SK-N-SH (cell line): ENCODE results near the gene KMT2B.

Source experiments
- CTCF ChIP-seq: fragments of 200-600 bp; sonication (generic); IDR thresholded peaks from 2 replicates; pipeline ENCODE4 v1.6.1; 2017; ENCODE audit warnings: antibody characterized with exemption, mild to moderate bottlenecking, moderate library complexity
- EP300 ChIP-seq, 2 experiments: IDR thresholded peaks; 2 replicates each; pipeline versions ENCODE4 v1.4.0 to v1.6.1; 2012; ENCODE audit warnings: borderline replicate concordance in 1 of 2, low read depth in 1 of 2, low read length in 1 of 2
- REST ChIP-seq: IDR thresholded peaks from 2 replicates; pipeline ENCODE4 v1.6.1; 2012; ENCODE audit warnings: mild to moderate bottlenecking, low read depth, low read length, moderate library complexity
- SMC3 ChIP-seq: IDR thresholded peaks from 2 replicates; pipeline ENCODE4 v1.6.1; 2012; ENCODE audit warnings: low read depth, low read length, improper control_type of control experiment
- TF ChIP-seq, protein P1 (sequence below): fragments of 150-350 bp; IDR thresholded peaks from 2 replicates; pipeline ENCODE4 v1.6.1; 2017; ENCODE audit warnings: antibody characterized with exemption, low read length, low read depth, borderline replicate concordance

- TF ChIP-seq CTCF (no peak), EP300 (IDR thresholded peaks at IDR 0.05; ENCODE audit: borderline replicate concordance in 1 of 2, low read depth in 1 of 2, low read length in 1 of 2) (no peak), REST (no peak), SMC3 (no peak)
- TF ChIP-seq, protein P1, sequence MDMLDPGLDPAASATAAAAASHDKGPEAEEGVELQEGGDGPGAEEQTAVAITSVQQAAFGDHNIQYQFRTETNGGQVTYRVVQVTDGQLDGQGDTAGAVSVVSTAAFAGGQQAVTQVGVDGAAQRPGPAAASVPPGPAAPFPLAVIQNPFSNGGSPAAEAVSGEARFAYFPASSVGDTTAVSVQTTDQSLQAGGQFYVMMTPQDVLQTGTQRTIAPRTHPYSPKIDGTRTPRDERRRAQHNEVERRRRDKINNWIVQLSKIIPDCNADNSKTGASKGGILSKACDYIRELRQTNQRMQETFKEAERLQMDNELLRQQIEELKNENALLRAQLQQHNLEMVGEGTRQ: no peak
Measured at GRCh38 chr19:35727053-35727955, 9.5 kb downstream of the KMT2B start.
